Stimulated activated CD4-positive, alpha-beta T cell treated with anti-CD3 and anti-CD28 coated beads, Interleukin-2, amount 100 ng/mL, for 4 hours (primary cell): Measurements from ENCODE around the gene S100P.
"Not testable (repeated sequence)": the region's sequence is repeated elsewhere in the genome, so short reads cannot be mapped to it uniquely, and the experiment has no call there.

ENCODE experiments used
- DNase-seq: peaks from one replicate; pipeline ENCODE4 v3.0.0-alpha.2; 2020; ENCODE audit warnings: low read depth

S100P gene

DNA sequence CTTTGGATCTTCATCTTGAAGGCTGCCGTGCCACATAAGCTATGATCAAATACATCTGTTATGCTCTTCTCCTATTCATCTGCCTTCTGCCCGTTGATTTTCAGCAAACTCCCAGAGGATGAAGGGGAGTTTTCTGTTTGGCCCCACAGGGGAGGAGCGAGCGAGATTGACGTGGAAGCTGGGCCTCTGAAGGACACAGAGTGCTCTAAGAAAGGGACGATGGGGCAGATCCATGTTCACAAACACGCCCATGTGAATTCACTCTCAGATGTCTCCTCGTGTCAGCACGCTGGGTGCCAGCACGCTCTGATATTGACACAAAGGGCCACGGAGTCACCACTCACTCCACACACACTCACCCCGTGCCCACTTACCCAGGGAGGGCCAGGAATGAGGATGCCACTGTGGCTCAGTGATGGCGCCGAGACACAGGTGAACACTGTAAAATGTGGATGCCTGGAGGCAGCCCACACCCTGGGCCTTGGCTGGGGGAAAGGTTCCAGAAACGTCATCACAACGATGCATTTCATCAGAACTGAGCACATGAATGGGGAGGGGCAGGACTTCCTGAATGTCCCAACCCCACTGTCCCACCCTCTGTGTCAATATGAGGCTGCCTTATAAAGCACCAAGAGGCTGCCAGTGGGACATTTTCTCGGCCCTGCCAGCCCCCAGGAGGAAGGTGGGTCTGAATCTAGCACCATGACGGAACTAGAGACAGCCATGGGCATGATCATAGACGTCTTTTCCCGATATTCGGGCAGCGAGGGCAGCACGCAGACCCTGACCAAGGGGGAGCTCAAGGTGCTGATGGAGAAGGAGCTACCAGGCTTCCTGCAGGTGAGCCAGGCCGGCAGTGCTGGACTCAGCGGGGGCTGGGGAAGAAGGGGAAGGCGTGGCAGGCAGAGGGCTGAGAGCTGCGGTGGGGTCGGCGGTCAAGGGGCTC lies at the start of gene S100P:
S100P (plus strand) TSS at position 648 of the 946 bp plus-strand sequence; CDS start at position 703, 55 bp downstream.
- DNase-seq, result no peak

DNA sequence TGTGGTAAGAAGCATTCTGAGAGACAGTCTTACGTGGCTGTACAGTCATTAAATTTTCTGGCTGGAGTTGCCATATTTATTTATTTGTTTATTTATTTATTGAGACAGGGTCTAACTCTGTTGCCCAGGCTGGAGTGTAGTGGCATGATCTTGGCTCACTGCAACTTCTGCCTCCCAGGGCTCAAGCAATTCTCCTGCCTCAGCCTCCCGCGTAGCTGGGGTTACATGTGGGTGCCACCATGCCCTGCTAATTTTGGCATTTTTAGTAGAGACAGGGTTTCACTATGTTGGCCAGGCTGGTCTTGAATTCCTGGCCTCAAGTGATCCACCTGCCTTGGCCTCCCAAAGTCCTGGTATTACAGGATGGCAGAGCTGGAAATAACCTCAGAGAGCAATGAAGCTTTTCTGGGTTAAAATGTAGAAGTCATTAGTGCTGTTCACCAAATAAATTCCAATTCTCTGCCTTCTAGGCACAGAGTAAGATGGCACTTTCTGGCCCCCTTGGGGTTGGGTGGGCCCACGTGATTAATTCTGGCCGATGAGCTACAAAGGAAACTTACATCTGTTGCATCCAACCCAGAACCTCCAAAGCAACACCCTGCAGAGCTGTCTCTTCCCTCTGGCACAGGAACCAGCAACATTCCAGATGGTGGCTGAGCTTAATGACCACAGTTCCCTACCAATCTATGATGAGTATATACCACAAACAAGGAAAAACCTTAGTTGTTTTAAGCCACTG lies 48.7 kb upstream of the S100P start:
- DNase-seq, result no peak

DNA sequence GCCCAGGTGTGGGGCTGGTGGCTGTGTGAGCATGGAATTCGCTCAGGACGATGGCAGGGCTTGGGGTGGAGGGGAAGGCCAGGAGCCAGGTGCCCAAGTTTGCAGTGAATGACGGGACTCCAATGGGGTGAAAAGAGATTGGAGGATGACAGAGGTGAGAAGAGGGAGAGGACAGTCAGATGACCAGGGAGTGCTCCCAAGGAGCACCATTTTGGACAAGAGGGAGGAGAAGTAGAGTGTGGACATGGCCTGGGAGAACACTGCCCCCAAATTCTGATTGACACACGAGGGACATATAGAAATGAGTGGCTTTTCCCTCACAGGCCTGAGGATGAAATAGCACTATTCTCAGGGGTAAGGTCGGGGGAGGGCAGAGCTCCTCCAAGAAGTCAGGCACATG lies 46.5 kb upstream of the S100P start:
- no peak for DNase-seq

DNA sequence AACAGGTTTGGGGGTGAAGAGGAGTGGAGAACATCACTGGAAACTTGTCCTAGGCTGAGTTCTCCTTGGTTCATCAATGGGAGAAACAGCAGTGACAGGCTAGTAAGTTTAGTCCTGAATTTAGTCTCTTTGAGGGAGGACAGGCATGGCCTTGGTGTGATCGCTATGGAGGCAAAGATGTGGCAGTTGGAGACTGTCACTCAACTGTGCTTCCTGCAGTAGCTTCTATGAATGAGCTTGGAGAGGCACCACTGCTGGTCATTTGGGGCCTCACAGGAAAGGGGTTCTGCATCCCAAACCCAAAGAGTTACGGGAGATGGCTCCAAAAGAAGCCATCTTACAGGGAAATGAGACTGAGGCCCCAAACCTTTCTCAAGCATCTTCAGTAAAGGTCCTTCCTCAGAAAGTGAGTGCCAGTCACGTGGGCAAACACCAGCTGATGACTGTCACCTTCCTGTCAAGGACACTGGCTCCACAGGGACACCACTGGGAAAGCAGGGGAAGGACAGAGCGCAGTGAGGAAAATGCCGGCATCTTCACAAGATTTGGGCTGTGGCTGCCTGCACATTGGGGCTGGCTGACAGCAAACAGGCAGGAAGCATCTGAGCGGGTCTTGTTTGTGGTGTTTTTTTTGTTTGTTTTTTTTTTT lies 46.0 kb upstream of the S100P start:
- no peak for DNase-seq

DNA sequence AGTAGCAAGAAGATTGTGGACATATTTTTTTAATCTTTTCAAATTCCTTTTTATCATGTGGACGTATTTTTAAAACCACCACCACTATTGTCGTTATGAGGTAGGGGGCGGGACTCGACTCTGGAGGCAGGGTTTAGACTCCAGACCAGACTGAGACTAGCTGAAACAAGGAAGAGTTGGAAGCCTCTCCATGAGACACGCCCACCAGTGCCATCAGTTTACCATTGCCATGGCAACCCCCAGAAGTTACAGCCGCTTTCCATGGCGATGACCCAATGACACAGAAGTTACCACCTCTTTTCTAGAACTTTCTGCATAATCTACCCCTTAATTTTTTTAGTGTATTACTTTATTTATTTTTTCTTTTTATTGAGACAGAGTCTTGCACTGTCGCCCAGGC lies 44.5 kb upstream of the S100P start:
- no peak for DNase-seq

DNA sequence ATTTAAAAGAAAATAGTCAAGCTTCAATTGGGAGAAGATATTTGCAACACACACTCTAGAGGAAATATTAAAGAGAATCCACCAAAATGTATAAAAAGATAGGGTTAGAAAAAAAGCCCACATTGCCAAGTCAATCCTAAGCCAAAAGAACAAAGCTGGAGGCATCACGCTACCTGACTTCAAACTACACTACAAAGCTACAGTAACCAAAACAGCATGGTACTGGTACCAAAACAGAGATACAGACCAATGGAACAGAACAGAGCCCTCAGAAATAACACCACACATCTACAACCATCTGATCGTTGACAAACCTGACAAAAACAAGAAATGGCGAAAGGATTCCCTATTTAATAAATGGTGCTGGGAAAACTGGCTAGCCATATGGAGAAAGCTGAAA lies 39.5 kb upstream of the S100P start:
- not testable (repeated sequence) for DNase-seq

DNA sequence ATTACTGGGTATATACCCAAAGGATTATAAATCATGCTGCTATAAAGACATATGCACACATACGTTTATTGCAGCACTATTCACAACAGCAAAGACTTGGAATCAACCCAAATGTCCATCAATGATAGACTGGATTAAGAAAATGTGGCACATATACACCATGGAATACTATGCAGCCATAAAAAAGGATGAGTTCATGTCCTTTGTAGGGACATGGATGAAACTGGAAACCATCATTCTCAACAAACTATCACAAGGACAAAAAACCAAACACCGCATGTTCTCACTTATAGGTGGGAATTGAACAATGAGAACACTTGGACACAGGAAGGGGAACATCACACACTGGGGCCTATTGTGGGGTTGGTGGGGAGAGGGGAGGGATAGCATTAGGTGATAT lies 38.4 kb upstream of the S100P start:
- not testable (repeated sequence) for DNase-seq

DNA sequence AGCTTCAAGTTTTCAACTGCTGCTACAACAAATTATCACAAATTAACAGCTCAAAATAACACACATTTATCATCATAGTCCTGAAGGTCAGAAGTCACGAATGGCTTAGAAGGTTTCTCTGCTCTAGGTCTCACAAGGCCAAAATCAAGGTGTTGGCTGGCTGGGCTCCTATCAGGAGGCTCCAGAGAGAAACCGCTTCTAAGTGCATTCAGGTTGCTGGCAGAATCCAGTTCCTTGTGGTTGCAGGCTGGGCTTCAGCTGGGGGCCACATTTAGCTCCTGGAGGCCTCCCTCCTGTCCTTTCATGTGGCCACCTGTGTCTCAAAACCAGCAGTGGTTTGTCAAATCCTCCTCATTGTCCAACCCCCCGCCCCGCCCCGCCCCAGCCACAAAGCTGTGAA lies 37.8 kb upstream of the S100P start:
- no peak for DNase-seq

DNA sequence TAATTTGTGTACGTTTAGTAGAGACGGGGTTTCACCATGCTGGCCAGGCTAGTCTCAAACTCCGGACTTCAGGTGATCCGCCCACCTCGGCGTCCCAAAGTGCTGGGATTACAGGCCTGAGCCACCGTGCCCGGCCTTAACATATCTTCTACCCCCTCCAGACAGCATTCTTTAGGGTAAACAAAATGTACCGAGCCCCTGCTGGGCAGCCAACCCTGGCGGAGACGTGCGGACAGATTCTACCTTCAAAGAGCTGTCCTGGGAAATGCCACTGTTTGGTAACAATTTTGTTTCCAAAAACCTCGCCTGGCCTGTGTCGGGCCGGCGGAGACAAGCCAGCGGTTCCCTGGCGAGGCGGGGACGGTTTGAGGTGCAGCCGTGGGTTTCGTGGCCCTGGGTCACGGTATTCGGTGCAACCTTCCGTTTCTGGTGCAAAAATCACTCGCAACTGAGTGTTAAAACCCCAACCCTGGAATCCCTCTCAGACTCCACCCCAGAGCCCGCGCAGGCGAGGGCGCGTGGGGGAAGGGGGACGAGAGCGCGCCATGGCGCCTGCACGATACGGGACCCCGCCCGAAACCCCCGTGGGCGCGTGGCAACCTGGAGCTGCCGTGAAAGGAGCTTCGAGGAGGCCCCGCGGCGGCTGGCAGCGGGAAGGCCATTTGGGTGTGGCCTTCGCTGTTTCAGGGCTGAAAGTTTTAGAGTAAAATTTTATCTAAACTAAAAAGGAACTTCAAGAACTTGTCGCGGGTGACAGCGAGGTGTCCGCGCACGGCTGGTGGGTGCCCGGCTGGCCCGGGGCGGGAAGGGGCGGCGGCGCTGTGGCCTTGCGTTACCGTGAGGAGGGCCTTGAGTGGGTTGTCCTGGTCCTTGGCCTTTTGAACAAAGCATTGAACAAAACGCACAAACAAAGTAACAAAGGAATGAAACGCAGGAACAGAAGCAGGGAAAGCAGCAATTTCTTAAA lies 36.2 kb upstream of the S100P start:
- DNase-seq, result no peak

GRCh38 chr4:6658209-6658595 lies 35.5 kb upstream of the S100P start:
- no peak for DNase-seq

- peak; percentile 43 for DNase-seq
These were observed 35.0 kb upstream of the S100P start for GRCh38 chr4:6658597-6659075.

GRCh38 chr4:6659897-6660296 lies 33.8 kb upstream of the S100P start:
- no peak for DNase-seq

DNA sequence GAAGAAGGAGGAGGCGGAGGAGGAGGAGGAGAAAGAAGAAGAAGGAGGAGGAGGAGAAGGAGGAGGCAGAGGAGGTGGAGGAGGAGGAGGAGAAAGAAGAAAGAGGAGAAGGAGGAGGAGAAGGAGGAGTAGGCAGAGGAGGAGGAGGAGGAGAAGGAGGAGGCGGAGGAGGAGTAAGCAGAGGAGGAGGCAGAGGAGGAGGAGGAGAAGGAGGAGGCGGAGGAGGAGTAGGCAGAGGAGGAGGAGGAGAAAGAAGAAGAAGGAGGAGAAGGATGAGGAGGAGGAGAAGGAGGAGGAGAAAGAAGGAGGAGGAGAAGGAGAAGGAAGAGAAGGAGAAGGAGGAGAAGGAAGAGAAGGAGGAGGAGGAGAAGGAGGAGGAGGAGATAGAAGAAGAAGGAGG lies 33.2 kb upstream of the S100P start:
- no peak for DNase-seq

DNA sequence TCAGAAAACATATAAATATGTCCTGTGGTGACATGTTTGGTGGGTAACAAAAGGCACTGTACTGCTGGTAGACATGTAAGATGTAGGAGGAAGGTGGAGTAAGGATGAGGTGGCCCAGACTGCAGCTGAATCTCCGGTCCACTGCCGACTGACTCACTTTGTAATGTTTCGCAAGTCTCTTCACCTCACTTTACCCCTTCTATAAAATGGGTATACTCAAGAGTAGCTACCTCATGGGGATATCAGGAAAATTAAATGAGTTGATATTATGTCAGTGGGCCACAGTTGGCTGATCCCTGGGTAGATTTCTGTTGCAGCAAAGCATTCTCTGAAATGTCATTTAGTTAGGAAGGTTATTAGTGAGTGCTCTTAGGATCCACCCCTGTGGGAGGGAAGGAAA lies 31.1 kb upstream of the S100P start:
- DNase-seq, result no peak

DNA sequence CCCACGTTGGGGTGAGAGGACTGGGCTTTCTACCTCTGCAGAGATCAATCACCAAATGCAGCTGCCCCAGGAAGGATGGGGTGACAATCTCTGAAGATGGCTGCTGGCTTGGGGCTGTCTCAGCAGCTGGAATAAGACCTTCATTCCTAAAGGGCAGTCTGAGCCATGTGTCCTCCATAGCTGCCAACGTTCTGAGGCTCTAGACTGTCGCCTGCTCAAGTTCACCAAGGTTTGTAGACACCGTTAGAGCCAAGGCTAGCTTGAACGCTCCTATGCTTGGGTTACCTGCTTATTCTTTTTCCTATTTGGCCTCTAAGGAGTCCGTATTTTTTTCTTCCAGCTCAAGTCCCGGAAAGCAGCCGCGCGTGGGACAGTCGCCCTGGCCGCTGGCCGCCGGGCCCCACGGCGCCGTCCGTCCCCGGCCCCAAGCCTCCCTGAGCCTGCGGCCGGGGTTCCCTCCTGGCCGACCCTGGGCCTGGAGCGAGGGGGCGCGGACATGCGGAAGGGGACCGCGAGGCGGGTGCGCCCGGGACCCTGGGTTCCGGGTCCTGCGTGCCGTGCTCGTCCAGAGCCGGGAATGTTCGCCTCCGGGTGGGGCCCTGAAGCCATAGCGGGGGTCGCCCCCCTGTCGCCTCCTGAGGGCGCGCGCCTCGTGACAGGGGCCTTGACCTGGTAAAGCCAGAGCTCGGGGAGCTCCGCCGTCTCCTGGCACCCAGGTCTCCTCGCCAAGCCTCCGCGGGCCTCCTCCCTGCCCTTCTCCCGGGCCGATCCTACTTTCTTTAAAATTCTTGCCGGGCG lies 29.9 kb upstream of the S100P start:
- DNase-seq, result no peak

- no peak for DNase-seq
These were observed 28.4 kb upstream of the S100P start for GRCh38 chr4:6665320-6665654.

- DNase-seq, result no peak
These were observed 25.3 kb upstream of the S100P start for GRCh38 chr4:6668391-6668790.

GRCh38 chr4:6671648-6672047 lies 22.0 kb upstream of the S100P start:
- DNase-seq, result no peak

DNA sequence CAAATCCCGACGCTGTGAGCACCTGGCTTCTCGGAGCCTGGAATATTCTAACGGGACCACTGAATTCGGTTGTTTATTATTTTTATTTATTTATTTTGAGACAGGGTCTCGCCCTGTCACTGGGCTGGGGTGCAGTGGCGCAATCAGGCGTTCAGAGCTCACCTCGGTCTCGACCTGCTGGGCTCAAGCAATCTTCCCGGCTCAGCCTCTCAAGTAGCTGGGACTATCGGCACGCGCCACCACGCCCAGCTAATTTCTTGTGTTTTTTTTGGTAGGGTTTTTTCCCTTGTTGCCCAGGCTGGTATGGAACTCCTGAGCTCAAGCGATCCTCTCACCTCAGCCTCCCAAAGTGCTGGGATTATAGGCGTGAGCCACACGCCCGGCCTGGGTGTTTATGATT lies 21.5 kb upstream of the S100P start:
- no peak for DNase-seq

DNA sequence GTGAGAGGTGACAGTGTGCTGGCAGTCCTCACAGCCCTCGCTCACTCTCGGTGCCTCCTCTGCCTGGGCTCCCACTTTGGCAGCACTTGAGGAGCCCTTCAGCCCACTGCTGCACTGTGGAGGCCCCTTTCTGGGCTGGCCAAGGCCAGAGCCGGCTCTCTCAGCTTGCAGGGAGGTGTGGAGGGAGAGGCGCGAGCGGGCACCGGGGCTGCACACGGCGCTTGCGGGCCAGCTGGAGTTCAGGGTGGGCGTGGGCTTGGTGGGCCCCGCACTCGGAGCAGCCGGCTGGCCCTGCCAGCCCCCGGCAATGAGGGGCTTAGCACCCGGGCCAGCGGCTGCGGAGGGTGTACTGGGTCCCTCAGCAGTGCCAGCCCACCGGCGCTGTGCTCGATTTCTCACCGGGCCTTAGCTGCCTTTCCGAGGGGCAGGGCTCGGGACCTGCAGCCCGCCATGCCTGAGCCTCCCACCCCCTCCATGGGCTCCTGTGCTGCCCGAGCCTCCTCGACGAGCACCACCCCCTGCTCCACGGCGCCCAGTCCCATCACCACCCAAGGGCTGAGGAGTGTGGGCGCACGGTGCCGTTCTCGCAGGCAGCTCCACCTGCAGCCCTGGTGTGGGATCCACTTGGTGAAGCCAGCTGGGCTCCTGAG lies 21.0 kb upstream of the S100P start:
- not testable (repeated sequence) for DNase-seq
